WTC11 (cell line): ENCODE results near the gene CMPK2. TPM values are rescaled to one million over a fixed set of nuclear protein-coding genes. Genes with fewer than 3 reads are reported as not detected.

Source experiments
- ATAC-seq: fragments of 200-7000 bp; cut with Tn5 transposase; 2 replicates; pipeline ENCODE4 v1.10.0; 2021; ENCODE audit warnings: mild to moderate bottlenecking, moderate library complexity
- CTCF ChIA-PET: fragments of 300-600 bp; sonication (Branson Sonifier 250); formaldehyde crosslinking; loops from one replicate; lab custom pipeline; 2021; ENCODE audit warnings: antibody characterized with exemption; lab: Charles Lee
- POLR2A ChIA-PET: fragments of 350-600 bp; sonication (Branson Sonifier 250); formaldehyde crosslinking; loops from one replicate; lab custom pipeline; 2021; ENCODE audit warnings: antibody characterized with exemption; lab: Charles Lee
- DNase-seq: peaks from one replicate; pipeline ENCODE4 v3.0.0; 2021; ENCODE audit warnings: low spot score
- H3K27ac Mint-ChIP-seq: 2 replicates; pipeline ENCODE4 v1.8.0; 2021; ENCODE audit warnings: mixed read lengths
- H3K27me3 Mint-ChIP-seq: 2 replicates; pipeline ENCODE4 v1.8.0; 2021; ENCODE audit warnings: low read depth, mild to moderate bottlenecking, moderate library complexity, mixed read lengths
- H3K36me3 Mint-ChIP-seq: 2 replicates; pipeline ENCODE4 v1.8.0; 2021; ENCODE audit warnings: mixed read lengths
- H3K4me1 Mint-ChIP-seq: 2 replicates; pipeline ENCODE4 v1.8.0; 2022; ENCODE audit warnings: mixed read lengths
- H3K4me3 Mint-ChIP-seq: 2 replicates; pipeline ENCODE4 v1.8.0; 2021; ENCODE audit warnings: mild to moderate bottlenecking, moderate library complexity, mixed read lengths
- H3K9me3 Mint-ChIP-seq: 2 replicates; pipeline ENCODE4 v1.8.0; 2021; ENCODE audit warnings: mixed read lengths
- ATF1 ChIP-seq: sonication (generic); formaldehyde crosslinking; IDR thresholded peaks from 2 replicates; pipeline ENCODE4 v1.8.1; 2023; ENCODE audit warnings: mild to moderate bottlenecking, moderate library complexity, missing genetic modification reagents
- HMGA2 ChIP-seq: fragments of 250-450 bp; sonication (Bioruptor Pico); IDR thresholded peaks from 2 replicates; pipeline ENCODE4 v1.4.0; 2021; ENCODE audit warnings: mild to moderate bottlenecking, moderate library complexity
- IRF2 ChIP-seq: sonication (generic); formaldehyde crosslinking; IDR thresholded peaks from 2 replicates; pipeline ENCODE4 v1.8.0; 2022; ENCODE audit warnings: low read depth, missing genetic modification reagents, borderline replicate concordance
- JAZF1 ChIP-seq: fragments of 250-450 bp; sonication (Bioruptor Pico); IDR thresholded peaks from 2 replicates; pipeline ENCODE4 v1.9.0; 2021; ENCODE audit warnings: moderate library complexity, mild to moderate bottlenecking, inconsistent platforms
- JUN ChIP-seq: sonication (generic); formaldehyde crosslinking; IDR thresholded peaks from 2 replicates; pipeline ENCODE4 v1.8.0; 2023; ENCODE audit warnings: mild to moderate bottlenecking, missing genetic modification reagents
- MYBL2 ChIP-seq: sonication (generic); formaldehyde crosslinking; IDR thresholded peaks from 2 replicates; pipeline ENCODE4 v1.8.1; 2023; ENCODE audit warnings: mild to moderate bottlenecking, moderate library complexity, missing genetic modification reagents
- NFYB ChIP-seq: sonication (generic); formaldehyde crosslinking; conservative IDR thresholded peaks from 2 replicates; pipeline ENCODE4 v1.8.0; 2022; ENCODE audit warnings: low read depth, missing genetic modification reagents
- PRRX2 ChIP-seq: fragments of 250-450 bp; sonication (Bioruptor Pico); IDR thresholded peaks from 2 replicates; pipeline ENCODE4 v1.8.0; 2021; ENCODE audit warnings: mild to moderate bottlenecking
- TCF7 ChIP-seq: sonication (generic); formaldehyde crosslinking; IDR thresholded peaks from 2 replicates; pipeline ENCODE4 v1.8.0; 2022; ENCODE audit warnings: mild to moderate bottlenecking, low read depth, missing genetic modification reagents, moderate library complexity
- TEAD1 ChIP-seq: sonication (generic); formaldehyde crosslinking; IDR thresholded peaks from 2 replicates; pipeline ENCODE4 v1.8.0; 2022; ENCODE audit warnings: mild to moderate bottlenecking, missing genetic modification reagents
- total RNA-seq: library from RNA; stranded (reverse); gene quantifications from 3 replicates; pipeline ENCODE4 v1.2.3, GENCODE V29; 2021
- TF ChIP-seq, protein P1 (sequence below): sonication (generic); formaldehyde crosslinking; IDR thresholded peaks from 2 replicates; pipeline ENCODE4 v1.8.1; 2023; ENCODE audit warnings: mild to moderate bottlenecking, missing genetic modification reagents
- TF ChIP-seq, protein P2 (sequence below): fragments of 250-450 bp; sonication (Bioruptor Pico); IDR thresholded peaks from 2 replicates; pipeline ENCODE4 v1.9.0; 2021; ENCODE audit warnings: mild to moderate bottlenecking, borderline replicate concordance
- TF ChIP-seq, protein P3 (sequence below): fragments of 250-450 bp; sonication (Bioruptor Pico); IDR thresholded peaks from 2 replicates; pipeline ENCODE4 v1.9.0; 2021; ENCODE audit warnings: mild to moderate bottlenecking
- TF ChIP-seq, protein P4 (sequence below): sonication (generic); formaldehyde crosslinking; IDR thresholded peaks from 2 replicates; pipeline ENCODE4 v1.8.1; 2023; ENCODE audit warnings: mild to moderate bottlenecking, missing genetic modification reagents, moderate library complexity
- TF ChIP-seq, protein P5 (sequence below): fragments of 250-450 bp; sonication (Bioruptor Pico); IDR thresholded peaks from 2 replicates; pipeline ENCODE4 v2.1.2; 2022; ENCODE audit warnings: mild to moderate bottlenecking, moderate library complexity
- TF ChIP-seq, protein P6 (sequence below): sonication (generic); formaldehyde crosslinking; IDR thresholded peaks from 2 replicates; pipeline ENCODE4 v1.8.1; 2023; ENCODE audit warnings: mild to moderate bottlenecking, missing genetic modification reagents, moderate library complexity
- TF ChIP-seq, protein P7 (sequence below): sonication (generic); formaldehyde crosslinking; IDR thresholded peaks from 2 replicates; pipeline ENCODE4 v1.8.1; 2023; ENCODE audit warnings: mild to moderate bottlenecking, missing genetic modification reagents

Gene CMPK2
- total RNA-seq, 1 experiment from 2014 or later: 0.13 TPM

DNA sequence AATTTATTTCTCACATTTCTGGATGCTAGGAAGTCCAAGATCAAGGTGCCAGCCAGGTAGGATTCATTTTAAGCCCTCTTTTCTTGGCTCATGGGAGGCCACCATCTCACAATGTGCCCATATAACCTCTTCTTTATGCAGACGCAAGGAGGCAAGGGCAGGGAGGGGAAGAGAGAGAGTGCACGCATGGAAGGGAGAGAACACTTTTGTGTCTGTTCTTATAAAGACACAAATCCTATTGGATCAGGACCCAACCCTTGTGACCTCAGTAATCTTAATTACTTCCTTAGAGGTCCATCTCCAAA, 32.5 kb downstream of the CMPK2 start (continued):
- TF ChIP-seq, protein P1, sequence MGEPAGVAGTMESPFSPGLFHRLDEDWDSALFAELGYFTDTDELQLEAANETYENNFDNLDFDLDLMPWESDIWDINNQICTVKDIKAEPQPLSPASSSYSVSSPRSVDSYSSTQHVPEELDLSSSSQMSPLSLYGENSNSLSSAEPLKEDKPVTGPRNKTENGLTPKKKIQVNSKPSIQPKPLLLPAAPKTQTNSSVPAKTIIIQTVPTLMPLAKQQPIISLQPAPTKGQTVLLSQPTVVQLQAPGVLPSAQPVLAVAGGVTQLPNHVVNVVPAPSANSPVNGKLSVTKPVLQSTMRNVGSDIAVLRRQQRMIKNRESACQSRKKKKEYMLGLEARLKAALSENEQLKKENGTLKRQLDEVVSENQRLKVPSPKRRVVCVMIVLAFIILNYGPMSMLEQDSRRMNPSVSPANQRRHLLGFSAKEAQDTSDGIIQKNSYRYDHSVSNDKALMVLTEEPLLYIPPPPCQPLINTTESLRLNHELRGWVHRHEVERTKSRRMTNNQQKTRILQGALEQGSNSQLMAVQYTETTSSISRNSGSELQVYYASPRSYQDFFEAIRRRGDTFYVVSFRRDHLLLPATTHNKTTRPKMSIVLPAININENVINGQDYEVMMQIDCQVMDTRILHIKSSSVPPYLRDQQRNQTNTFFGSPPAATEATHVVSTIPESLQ: no peak
- TF ChIP-seq NFYB (CRISPR knock-in tag) (no peak), TEAD1 (CRISPR knock-in tag) (no peak), IRF2 (CRISPR knock-in tag) (no peak), TCF7 (CRISPR knock-in tag) (no peak), JAZF1 (CRISPR knock-in tag) (no peak)
- TF ChIP-seq, protein P2, sequence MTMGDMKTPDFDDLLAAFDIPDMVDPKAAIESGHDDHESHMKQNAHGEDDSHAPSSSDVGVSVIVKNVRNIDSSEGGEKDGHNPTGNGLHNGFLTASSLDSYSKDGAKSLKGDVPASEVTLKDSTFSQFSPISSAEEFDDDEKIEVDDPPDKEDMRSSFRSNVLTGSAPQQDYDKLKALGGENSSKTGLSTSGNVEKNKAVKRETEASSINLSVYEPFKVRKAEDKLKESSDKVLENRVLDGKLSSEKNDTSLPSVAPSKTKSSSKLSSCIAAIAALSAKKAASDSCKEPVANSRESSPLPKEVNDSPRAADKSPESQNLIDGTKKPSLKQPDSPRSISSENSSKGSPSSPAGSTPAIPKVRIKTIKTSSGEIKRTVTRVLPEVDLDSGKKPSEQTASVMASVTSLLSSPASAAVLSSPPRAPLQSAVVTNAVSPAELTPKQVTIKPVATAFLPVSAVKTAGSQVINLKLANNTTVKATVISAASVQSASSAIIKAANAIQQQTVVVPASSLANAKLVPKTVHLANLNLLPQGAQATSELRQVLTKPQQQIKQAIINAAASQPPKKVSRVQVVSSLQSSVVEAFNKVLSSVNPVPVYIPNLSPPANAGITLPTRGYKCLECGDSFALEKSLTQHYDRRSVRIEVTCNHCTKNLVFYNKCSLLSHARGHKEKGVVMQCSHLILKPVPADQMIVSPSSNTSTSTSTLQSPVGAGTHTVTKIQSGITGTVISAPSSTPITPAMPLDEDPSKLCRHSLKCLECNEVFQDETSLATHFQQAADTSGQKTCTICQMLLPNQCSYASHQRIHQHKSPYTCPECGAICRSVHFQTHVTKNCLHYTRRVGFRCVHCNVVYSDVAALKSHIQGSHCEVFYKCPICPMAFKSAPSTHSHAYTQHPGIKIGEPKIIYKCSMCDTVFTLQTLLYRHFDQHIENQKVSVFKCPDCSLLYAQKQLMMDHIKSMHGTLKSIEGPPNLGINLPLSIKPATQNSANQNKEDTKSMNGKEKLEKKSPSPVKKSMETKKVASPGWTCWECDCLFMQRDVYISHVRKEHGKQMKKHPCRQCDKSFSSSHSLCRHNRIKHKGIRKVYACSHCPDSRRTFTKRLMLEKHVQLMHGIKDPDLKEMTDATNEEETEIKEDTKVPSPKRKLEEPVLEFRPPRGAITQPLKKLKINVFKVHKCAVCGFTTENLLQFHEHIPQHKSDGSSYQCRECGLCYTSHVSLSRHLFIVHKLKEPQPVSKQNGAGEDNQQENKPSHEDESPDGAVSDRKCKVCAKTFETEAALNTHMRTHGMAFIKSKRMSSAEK (CRISPR knock-in tag): no peak
- TF ChIP-seq, protein P3, sequence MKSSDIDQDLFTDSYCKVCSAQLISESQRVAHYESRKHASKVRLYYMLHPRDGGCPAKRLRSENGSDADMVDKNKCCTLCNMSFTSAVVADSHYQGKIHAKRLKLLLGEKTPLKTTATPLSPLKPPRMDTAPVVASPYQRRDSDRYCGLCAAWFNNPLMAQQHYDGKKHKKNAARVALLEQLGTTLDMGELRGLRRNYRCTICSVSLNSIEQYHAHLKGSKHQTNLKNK (CRISPR knock-in tag): no peak
- TF ChIP-seq, protein P4, sequence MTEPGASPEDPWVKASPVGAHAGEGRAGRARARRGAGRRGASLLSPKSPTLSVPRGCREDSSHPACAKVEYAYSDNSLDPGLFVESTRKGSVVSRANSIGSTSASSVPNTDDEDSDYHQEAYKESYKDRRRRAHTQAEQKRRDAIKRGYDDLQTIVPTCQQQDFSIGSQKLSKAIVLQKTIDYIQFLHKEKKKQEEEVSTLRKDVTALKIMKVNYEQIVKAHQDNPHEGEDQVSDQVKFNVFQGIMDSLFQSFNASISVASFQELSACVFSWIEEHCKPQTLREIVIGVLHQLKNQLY: no peak

DNA sequence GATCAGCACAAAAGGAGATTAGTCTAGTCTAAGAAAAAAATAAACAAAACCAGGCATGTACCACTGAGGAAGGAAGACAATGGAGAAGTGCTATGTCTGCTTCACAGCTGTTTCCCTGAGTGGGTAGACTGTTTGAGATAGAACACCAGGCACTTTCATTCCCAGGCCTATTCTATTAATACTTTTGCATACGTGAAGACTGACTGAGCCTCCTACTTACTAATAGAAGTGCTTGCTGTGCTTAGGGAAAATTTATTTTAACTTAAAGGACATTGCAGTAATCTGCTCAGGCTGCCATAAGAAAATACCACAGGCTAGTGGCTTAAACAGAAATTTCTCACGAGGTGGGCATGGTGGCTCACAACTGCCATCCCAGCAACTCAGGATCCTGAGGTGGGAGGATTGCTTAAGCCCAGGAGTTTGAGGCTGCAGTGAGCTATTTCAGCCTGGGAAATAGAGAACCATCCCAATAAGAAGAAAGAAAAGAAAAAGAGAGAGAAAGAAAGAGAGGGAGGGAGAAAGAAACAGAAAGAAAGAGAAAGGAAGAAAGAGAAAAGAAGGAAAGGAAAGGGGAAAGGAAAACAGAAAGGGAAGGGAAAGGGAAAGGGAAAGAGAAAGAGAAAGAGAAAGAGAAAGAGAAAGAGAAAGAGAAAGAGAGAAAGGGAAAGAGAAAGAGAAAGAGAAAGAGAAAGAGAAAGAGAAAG, 33.0 kb downstream of the CMPK2 start:
- no peak for ATAC-seq
- peaks cover 83% of the 10 kb centered on the region for H3K9me3 Mint-ChIP-seq
- no peaks in the 10 kb centered on the region for H3K4me1 Mint-ChIP-seq
- CTCF ChIA-PET: no interaction called here
- H3K27ac Mint-ChIP-seq: no peak overlapping the region
- H3K4me3 Mint-ChIP-seq: no peak overlapping the region
- H3K27me3 Mint-ChIP-seq: peaks cover 13% of the 10 kb centered on the region
- TF ChIP-seq JAZF1 (CRISPR knock-in tag): no peak
- TF ChIP-seq, protein P5, sequence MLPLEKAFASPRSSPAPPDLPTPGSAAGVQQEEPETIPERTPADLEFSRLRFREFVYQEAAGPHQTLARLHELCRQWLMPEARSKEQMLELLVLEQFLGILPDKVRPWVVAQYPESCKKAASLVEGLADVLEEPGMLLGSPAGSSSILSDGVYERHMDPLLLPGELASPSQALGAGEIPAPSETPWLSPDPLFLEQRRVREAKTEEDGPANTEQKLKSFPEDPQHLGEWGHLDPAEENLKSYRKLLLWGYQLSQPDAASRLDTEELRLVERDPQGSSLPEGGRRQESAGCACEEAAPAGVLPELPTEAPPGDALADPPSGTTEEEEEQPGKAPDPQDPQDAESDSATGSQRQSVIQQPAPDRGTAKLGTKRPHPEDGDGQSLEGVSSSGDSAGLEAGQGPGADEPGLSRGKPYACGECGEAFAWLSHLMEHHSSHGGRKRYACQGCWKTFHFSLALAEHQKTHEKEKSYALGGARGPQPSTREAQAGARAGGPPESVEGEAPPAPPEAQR (CRISPR knock-in tag): no peak
- TF ChIP-seq, all 79 proteins: peak for 0
- peaks cover 61% of the 10 kb centered on the region for H3K36me3 Mint-ChIP-seq
- POLR2A ChIA-PET: no interaction called here
- DNase-seq: no peak

DNA sequence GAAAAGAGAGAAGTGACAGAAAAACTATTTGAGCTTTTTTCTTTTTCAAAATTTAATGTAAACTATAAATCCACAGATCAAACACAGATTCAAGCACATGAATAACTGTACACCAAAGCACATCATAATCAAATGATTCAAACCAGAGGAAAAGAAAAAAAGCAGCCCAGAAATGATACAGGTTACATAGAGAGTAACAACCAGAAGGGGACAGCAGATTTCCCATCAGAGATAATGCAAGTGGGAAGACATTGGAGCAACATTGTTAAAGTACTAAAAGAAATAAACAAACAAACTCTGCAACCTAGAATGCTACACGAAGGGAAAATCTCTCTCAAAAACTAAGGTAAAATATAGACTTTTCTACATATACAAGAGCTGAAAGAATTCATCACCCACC, 34.5 kb downstream of the CMPK2 start:
- DNase-seq: no peak
- Mint-ChIP-seq H3K4me3 (no peak overlapping the region), H3K36me3 (peaks cover 67% of the 10 kb centered on the region), H3K27ac (no peak overlapping the region), H3K27me3 (peaks cover 13% of the 10 kb centered on the region), H3K4me1 (no peaks in the 10 kb centered on the region), H3K9me3 (peaks cover 87% of the 10 kb centered on the region)
- CTCF ChIA-PET: no interaction called here
- POLR2A ChIA-PET: no interaction called here
- ATAC-seq: no peak
- TF ChIP-seq, protein P6, sequence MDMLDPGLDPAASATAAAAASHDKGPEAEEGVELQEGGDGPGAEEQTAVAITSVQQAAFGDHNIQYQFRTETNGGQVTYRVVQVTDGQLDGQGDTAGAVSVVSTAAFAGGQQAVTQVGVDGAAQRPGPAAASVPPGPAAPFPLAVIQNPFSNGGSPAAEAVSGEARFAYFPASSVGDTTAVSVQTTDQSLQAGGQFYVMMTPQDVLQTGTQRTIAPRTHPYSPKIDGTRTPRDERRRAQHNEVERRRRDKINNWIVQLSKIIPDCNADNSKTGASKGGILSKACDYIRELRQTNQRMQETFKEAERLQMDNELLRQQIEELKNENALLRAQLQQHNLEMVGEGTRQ (CRISPR knock-in tag): no peak
- TF ChIP-seq NFYB (CRISPR knock-in tag): no peak
- no peak for TF ChIP-seq MYBL2 (CRISPR knock-in tag)
- TF ChIP-seq, protein P7, sequence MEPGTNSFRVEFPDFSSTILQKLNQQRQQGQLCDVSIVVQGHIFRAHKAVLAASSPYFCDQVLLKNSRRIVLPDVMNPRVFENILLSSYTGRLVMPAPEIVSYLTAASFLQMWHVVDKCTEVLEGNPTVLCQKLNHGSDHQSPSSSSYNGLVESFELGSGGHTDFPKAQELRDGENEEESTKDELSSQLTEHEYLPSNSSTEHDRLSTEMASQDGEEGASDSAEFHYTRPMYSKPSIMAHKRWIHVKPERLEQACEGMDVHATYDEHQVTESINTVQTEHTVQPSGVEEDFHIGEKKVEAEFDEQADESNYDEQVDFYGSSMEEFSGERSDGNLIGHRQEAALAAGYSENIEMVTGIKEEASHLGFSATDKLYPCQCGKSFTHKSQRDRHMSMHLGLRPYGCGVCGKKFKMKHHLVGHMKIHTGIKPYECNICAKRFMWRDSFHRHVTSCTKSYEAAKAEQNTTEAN (CRISPR knock-in tag): no peak
- TF ChIP-seq JUN (CRISPR knock-in tag): no peak
- no peak for TF ChIP-seq PRRX2
- TF ChIP-seq ATF1 (CRISPR knock-in tag): no peak
- TF ChIP-seq HMGA2 (CRISPR knock-in tag): no peak
- TF ChIP-seq, protein P4: no peak
